H1 (cell line): Measurements from ENCODE around the gene PRKN. TPM values are rescaled to one million over a fixed set of nuclear protein-coding genes. Genes with fewer than 3 reads are reported as not detected.

Source experiments
- CEBPB ChIP-seq: IDR thresholded peaks from 2 replicates; pipeline ENCODE4 v1.6.1; 2012; ENCODE audit warnings: low read depth, low read length
- HDAC6 ChIP-seq: IDR thresholded peaks from one replicate; pipeline ENCODE4 v1.7.1; 2012; ENCODE audit warnings: low read depth, mild to moderate bottlenecking, inconsistent platforms, low read length, moderate library complexity
- NRF1 ChIP-seq: IDR thresholded peaks from 2 replicates; pipeline ENCODE4 v1.6.1; 2011; ENCODE audit warnings: mild to moderate bottlenecking, low read depth, low read length, improper control_type of control experiment
- SIN3A ChIP-seq, 2 experiments: IDR thresholded peaks in 1 of 2; conservative IDR thresholded peaks in 1 of 2; 2 replicates each; pipeline ENCODE4 v1.6.1; 2011 to 2012; ENCODE audit warnings: low read length in 2 of 2, improper control_type of control experiment in 1 of 2, low read depth in 1 of 2, mild to moderate bottlenecking in 1 of 2
- polyA plus RNA-seq, 7 experiments: library from polyadenylated mRNA; depleted of rRNA in 3 of 7; stranded (reverse) in 5 of 7; unstranded in 2 of 7; fragments of >200 nt in 5 of 7; fragments of 200-250 nt in 2 of 7; gene quantifications; 1 replicate in 5 of 7; 2 replicates in 1 of 7; 4 replicates in 1 of 7; pipeline versions ENCODE4 v1.2.1 to v1.2.3, GENCODE V29; 2011 to 2013; ENCODE audit warnings: missing spikeins in 2 of 7, mixed read lengths in 2 of 7
- total RNA-seq: library from RNA; stranded (reverse); fragmentation: NEBNext Ultra II Directional; extraction: Animal tissue kit (Norgen Biotek cat#: 25700); gene quantifications from 2 replicates; pipeline ENCODE4 v1.2.1, GENCODE V29; 2021

The PRKN gene
- total and polyA plus RNA-seq, 2 of the 8 experiments (the other 6 are each of a cell fraction or from before 2014, with no cell fraction given) = 0.13 to 0.29 TPM

DNA sequence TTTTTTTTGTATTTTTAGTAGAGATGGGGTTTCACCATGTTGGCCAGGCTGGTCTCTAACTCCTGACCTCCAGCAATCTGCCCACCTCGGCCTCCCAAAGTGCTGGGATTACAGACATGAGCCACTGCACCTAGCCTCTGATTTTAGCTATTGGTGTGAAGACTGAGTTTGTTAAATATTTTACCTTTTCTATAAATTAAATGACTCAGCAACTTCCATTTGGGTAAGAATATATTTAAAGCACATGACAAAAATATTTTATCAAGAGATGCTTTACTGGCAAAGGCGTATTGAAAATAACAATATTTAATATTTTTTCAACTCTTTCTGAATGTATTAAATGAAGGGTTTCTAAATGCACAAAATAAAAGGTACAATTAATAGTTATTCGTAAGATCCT, 1295.0 kb downstream of the PRKN start (continued):
- no peak for TF ChIP-seq HDAC6
- TF ChIP-seq SIN3A (conservative IDR thresholded peaks at IDR 0.05 in 1 of 2, IDR thresholded peaks at IDR 0.05 in 1 of 2; ENCODE audit: low read depth in 1 of 2, low read length in 2 of 2) = no peak
- TF ChIP-seq NRF1 = no peak
- no peak for TF ChIP-seq CEBPB
